SK-N-SH treated with all-trans-retinoic acid at 6 μM for 48 hours (cell line): Measurements from ENCODE around the gene ARMH3.

Experiments used
- ESRRG ChIP-seq: fragments of 250-450 bp; sonication (Bioruptor Pico); IDR thresholded peaks from 2 replicates; pipeline ENCODE4 v1.6.1; 2021; ENCODE audit warnings: mild to moderate bottlenecking
- ISL1 ChIP-seq: fragments of 250-450 bp; sonication (Bioruptor Pico); IDR thresholded peaks from 2 replicates; pipeline ENCODE4 v2.1.2; 2022; ENCODE audit warnings: mild to moderate bottlenecking, moderate library complexity
- PPARA ChIP-seq: fragments of 250-450 bp; sonication (Bioruptor Pico); IDR thresholded peaks from 2 replicates; pipeline ENCODE4 v1.5.0; 2020; ENCODE audit warnings: mild to moderate bottlenecking, borderline replicate concordance
- RARB ChIP-seq: fragments of 250-450 bp; sonication (Bioruptor Pico); IDR thresholded peaks from 2 replicates; pipeline ENCODE4 v1.8.0; 2021; ENCODE audit warnings: mild to moderate bottlenecking, moderate library complexity
- SNAI2 ChIP-seq: fragments of 250-450 bp; sonication (Bioruptor Pico); IDR thresholded peaks from 2 replicates; pipeline ENCODE4 v1.5.0; 2020; ENCODE audit warnings: mild to moderate bottlenecking, moderate library complexity
- TOX ChIP-seq: fragments of 250-450 bp; sonication (Bioruptor Pico); IDR thresholded peaks from 2 replicates; pipeline ENCODE4 v1.8.0; 2021; ENCODE audit warnings: mild to moderate bottlenecking, moderate library complexity, borderline replicate concordance
- ZC3H10 ChIP-seq: fragments of 250-450 bp; sonication (Bioruptor Pico); IDR thresholded peaks from 2 replicates; pipeline ENCODE4 v1.5.1; 2021; ENCODE audit warnings: mild to moderate bottlenecking, moderate library complexity
- ZNF565 ChIP-seq: fragments of 450-650 bp; formaldehyde crosslinking; conservative IDR thresholded peaks from 2 replicates; pipeline ENCODE4 v1.5.0; 2020; ENCODE audit warnings: low read depth, mild to moderate bottlenecking, moderate library complexity
- TF ChIP-seq, protein P1 (sequence below): fragments of 250-450 bp; sonication (Bioruptor Pico); IDR thresholded peaks from 2 replicates; pipeline ENCODE4 v1.5.0; 2020; ENCODE audit warnings: mild to moderate bottlenecking, moderate library complexity
- TF ChIP-seq, protein P2 (sequence below): fragments of 250-450 bp; sonication (Bioruptor Pico); IDR thresholded peaks from 2 replicates; pipeline ENCODE4 v1.5.1; 2020; ENCODE audit warnings: low read depth, mild to moderate bottlenecking, moderate library complexity
- TF ChIP-seq, protein P3 (sequence below): fragments of 250-450 bp; sonication (Bioruptor Pico); IDR thresholded peaks from 2 replicates; pipeline ENCODE4 v1.8.0; 2020; ENCODE audit warnings: mild to moderate bottlenecking, moderate library complexity, borderline replicate concordance

DNA sequence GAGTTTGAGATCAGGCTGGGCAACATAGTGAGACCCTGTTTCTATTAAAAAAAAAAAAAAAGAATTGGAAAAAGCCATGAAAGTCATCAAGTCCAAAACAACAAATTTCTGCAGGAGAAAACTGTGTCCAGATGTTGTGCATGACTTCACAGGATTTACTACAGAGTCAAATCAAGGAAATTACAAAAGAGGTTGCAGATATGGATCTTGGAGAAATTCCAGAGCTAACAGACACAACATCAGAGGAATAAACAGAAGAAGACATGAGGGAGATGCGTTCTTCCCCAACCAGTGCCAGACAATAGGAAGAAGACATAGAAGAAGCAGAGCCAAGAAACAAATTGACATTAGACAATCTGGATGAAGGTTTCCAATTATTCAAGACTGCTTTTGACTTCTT, 188.0 kb downstream of the ARMH3 start:
- TF ChIP-seq RARB, result no peak
- TF ChIP-seq ZNF565 (CRISPR knock-in tag), result no peak
- no peak for TF ChIP-seq PPARA (CRISPR knock-in tag)
- TF ChIP-seq, protein P1, sequence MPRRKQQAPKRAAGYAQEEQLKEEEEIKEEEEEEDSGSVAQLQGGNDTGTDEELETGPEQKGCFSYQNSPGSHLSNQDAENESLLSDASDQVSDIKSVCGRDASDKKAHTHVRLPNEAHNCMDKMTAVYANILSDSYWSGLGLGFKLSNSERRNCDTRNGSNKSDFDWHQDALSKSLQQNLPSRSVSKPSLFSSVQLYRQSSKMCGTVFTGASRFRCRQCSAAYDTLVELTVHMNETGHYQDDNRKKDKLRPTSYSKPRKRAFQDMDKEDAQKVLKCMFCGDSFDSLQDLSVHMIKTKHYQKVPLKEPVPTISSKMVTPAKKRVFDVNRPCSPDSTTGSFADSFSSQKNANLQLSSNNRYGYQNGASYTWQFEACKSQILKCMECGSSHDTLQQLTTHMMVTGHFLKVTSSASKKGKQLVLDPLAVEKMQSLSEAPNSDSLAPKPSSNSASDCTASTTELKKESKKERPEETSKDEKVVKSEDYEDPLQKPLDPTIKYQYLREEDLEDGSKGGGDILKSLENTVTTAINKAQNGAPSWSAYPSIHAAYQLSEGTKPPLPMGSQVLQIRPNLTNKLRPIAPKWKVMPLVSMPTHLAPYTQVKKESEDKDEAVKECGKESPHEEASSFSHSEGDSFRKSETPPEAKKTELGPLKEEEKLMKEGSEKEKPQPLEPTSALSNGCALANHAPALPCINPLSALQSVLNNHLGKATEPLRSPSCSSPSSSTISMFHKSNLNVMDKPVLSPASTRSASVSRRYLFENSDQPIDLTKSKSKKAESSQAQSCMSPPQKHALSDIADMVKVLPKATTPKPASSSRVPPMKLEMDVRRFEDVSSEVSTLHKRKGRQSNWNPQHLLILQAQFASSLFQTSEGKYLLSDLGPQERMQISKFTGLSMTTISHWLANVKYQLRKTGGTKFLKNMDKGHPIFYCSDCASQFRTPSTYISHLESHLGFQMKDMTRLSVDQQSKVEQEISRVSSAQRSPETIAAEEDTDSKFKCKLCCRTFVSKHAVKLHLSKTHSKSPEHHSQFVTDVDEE (CRISPR knock-in tag), result no peak
- no peak for TF ChIP-seq ZC3H10 (CRISPR knock-in tag)
- no peak for TF ChIP-seq ISL1 (CRISPR knock-in tag)
- TF ChIP-seq, protein P2, sequence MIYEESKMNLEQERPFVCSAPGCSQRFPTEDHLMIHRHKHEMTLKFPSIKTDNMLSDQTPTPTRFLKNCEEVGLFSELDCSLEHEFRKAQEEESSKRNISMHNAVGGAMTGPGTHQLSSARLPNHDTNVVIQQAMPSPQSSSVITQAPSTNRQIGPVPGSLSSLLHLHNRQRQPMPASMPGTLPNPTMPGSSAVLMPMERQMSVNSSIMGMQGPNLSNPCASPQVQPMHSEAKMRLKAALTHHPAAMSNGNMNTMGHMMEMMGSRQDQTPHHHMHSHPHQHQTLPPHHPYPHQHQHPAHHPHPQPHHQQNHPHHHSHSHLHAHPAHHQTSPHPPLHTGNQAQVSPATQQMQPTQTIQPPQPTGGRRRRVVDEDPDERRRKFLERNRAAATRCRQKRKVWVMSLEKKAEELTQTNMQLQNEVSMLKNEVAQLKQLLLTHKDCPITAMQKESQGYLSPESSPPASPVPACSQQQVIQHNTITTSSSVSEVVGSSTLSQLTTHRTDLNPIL (CRISPR knock-in tag), result no peak
- TF ChIP-seq, protein P3, sequence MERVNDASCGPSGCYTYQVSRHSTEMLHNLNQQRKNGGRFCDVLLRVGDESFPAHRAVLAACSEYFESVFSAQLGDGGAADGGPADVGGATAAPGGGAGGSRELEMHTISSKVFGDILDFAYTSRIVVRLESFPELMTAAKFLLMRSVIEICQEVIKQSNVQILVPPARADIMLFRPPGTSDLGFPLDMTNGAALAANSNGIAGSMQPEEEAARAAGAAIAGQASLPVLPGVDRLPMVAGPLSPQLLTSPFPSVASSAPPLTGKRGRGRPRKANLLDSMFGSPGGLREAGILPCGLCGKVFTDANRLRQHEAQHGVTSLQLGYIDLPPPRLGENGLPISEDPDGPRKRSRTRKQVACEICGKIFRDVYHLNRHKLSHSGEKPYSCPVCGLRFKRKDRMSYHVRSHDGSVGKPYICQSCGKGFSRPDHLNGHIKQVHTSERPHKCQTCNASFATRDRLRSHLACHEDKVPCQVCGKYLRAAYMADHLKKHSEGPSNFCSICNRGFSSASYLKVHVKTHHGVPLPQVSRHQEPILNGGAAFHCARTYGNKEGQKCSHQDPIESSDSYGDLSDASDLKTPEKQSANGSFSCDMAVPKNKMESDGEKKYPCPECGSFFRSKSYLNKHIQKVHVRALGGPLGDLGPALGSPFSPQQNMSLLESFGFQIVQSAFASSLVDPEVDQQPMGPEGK (CRISPR knock-in tag), result no peak
- no peak for TF ChIP-seq SNAI2 (CRISPR knock-in tag)
- no peak for TF ChIP-seq ESRRG (CRISPR knock-in tag)
- no peak for TF ChIP-seq TOX
